Right lobe of liver (tissue), 6 donors: ENCODE results near the gene TRIM3. TPM values are rescaled to one million over a fixed set of nuclear protein-coding genes. Genes with fewer than 3 reads are reported as not detected.

Experiments used
- ATAC-seq, 4 donors: fragments of 200-7000 bp; cut with Tn5 transposase; one replicate each; pipeline ENCODE4 v1.9.1; 2020; ENCODE audit warnings: mild to moderate bottlenecking in 4 of 4, moderate library complexity in 4 of 4
- DNase-seq, 3 donors: peaks; one replicate each; pipeline ENCODE4 v3.0.0-alpha.2; 2020
- H3K27ac ChIP-seq, 3 donors: fragments of 200-600 bp; one replicate each; pipeline ENCODE4 v1.8.0; 2022
- H3K27me3 ChIP-seq, 2 donors: fragments of 200-600 bp; one replicate each; pipeline ENCODE4 v1.8.0; 2022
- H3K36me3 ChIP-seq, 4 donors: fragments of 200-600 bp; sonication (generic) in 1 of 4; one replicate each; pipeline versions ENCODE4 v1.5.1 to v1.8.0; 2017 to 2022; ENCODE audit warnings: control low read depth in 1 of 4
- H3K4me1 ChIP-seq, 4 donors: fragments of 200-600 bp; sonication (generic) in 1 of 4; one replicate each; pipeline versions ENCODE4 v1.5.1 to v1.8.0; 2017 to 2022; ENCODE audit warnings: control low read depth in 1 of 4
- H3K4me3 ChIP-seq, 3 donors: fragments of 200-600 bp; one replicate each; pipeline ENCODE4 v1.8.0; 2022
- H3K9me3 ChIP-seq, 4 donors: fragments of 200-600 bp; sonication (generic) in 1 of 4; one replicate each; pipeline versions ENCODE4 v1.5.1 to v1.8.0; 2017 to 2022; ENCODE audit warnings: control low read depth in 1 of 4
- CTCF ChIP-seq, 4 donors: fragments of 200-600 bp in 3 of 4; fragments of 450-650 bp in 1 of 4; IDR thresholded peaks; one replicate each; pipeline versions ENCODE4 v1.5.1 to v1.8.0; 2016 to 2022; ENCODE audit warnings: antibody characterized with exemption in 4 of 4, mild to moderate bottlenecking in 2 of 4
- POLR2A ChIP-seq: fragments of 450-650 bp; IDR thresholded peaks from one replicate; pipeline ENCODE4 v1.6.1; 2017; ENCODE audit warnings: antibody characterized with exemption, mild to moderate bottlenecking
- WGBS: methylation state at CpG from one replicate; pipeline ENCODE4 v1.1.6; 2018; ENCODE audit warnings: low coverage, low lambda C conversion rate; ENCODE audit not compliant: insufficient coverage; ENCODE audit errors: missing lambda C conversion rate; 5-methylcytosine and 5-hydroxymethylcytosine counted together
- intact Hi-C, 2 donors: fragments of 100-400 bp; cut with DNase I; formaldehyde crosslinking; loops; one replicate each; pipeline versions ENCODE4 v1.11.2 to v1.14.1; 2022
- total RNA-seq, 6 experiments: library from RNA; depleted of rRNA in 2 of 6; stranded (reverse); fragments of >200 nt in 2 of 6; fragmentation: NEBNext Ultra II Directional in 3 of 6; extraction: Animal tissue kit (Norgen Biotek cat#: 25700) in 3 of 6; gene quantifications; one replicate each; pipeline versions ENCODE4 v1.1.0 to v1.2.4, GENCODE V29; 2016 to 2023
- donor health status: DM: no; HTN: yes; CAD: no.
- donor health status: DM: no; HTN: no; CAD: no.
- donor health status: DM: no; HTN: no; CAD: no.
- donor health status: DM: no; HTN: yes; CAD: no.
- donor health status: DM: no; HTN: yes; CAD: no.

TRIM3 gene
- total RNA-seq, 6 experiments from 2014 or later: 5.0 to 8.9 (median 6.7) TPM

DNA sequence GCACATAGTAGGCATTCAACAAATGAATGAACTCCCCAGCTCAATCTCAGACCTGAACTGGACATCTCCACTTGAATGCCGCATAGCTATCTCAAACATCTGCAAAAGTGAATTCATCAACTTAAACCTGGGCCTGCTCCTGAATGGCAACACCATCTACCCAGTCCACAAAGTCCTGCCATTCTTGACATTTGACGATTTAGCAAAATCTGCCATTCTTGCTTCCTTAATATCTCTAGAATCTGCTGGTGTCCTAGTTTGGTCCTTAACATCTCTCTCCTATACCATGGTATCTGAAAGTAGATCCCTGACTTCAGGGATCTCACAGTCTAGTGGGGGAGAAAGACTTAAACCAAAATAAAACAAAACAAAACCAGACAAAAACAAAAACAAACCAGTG is 20.6 kb downstream of the TRIM3 start:
- 91% methylated on average over 1 of the region's 2 CpGs for WGBS
- intact Hi-C loops: no loop called here
- H3K4me3 ChIP-seq: no peak overlapping the region
- H3K9me3 ChIP-seq: no peaks in the 10 kb centered on the region
- H3K4me1 ChIP-seq: no peaks in the 10 kb centered on the region
- no peak overlapping the region for H3K27ac ChIP-seq
- TF ChIP-seq POLR2A (no peak), CTCF (IDR thresholded peaks at IDR 0.05) (no peak)
- peaks cover 0 to 28% (median 17%) of the 10 kb centered on the region in 4 donors for H3K36me3 ChIP-seq
- DNase-seq: no peak
- no peak for ATAC-seq
- H3K27me3 ChIP-seq: no peaks in the 10 kb centered on the region

GRCh38 chr11:6452219-6452618 is 21.5 kb downstream of the TRIM3 start:
- Histone ChIP-seq H3K4me1 (no peaks in the 10 kb centered on the region), H3K4me3 (no peak overlapping the region), H3K27me3 (no peaks in the 10 kb centered on the region), H3K36me3 (peaks cover 0 to 28% (median 16%) of the 10 kb centered on the region in 4 donors), H3K27ac (no peak overlapping the region), H3K9me3 (no peaks in the 10 kb centered on the region)
- intact Hi-C loops: no loop called here
- 91% methylated on average over 3 of the region's 3 CpGs for WGBS
- TF ChIP-seq POLR2A (no peak), CTCF (IDR thresholded peaks at IDR 0.05) (no peak)
- ATAC-seq (no peak), DNase-seq (no peak)

DNA sequence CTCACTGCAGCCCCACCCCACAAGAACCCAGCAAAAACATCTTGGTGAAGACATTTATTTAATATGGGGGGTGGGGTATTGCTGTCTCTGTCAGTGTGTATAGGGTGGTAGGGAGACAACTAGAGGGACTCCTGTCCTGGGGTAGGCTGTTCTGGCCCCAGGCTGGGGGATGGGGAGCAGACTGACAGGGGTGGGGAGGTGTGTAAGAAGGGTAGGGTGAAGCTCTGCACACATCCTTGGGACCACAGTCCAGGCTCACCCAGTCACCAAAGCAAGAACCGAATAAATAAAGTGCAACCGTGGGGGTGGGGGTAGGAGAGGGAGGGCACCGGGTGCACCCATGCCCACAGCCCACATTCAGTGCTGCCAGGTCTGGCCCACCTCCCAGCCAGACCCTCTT is 25.2 kb downstream of the TRIM3 start:
- Histone ChIP-seq H3K4me3 (no peak overlapping the region), H3K4me1 (peaks cover 0 to 6% (median 2%) of the 10 kb centered on the region in 4 donors), H3K27me3 (no peaks in the 10 kb centered on the region), H3K36me3 (peaks cover 0 to 18% (median 7%) of the 10 kb centered on the region in 4 donors), H3K27ac (no peak overlapping the region), H3K9me3 (no peaks in the 10 kb centered on the region)
- DNase-seq (no peak), ATAC-seq (no peak)
- TF ChIP-seq CTCF (IDR thresholded peaks at IDR 0.05) (no peak), POLR2A (no peak)
- 83% methylated on average over 1 of the region's 3 CpGs for WGBS
- intact Hi-C loops: loop anchor here in 1 of 2 donors (10.0 kb wide), 1 partner anchor 74 kb away; no protein-coding TSS in a partner anchor

DNA sequence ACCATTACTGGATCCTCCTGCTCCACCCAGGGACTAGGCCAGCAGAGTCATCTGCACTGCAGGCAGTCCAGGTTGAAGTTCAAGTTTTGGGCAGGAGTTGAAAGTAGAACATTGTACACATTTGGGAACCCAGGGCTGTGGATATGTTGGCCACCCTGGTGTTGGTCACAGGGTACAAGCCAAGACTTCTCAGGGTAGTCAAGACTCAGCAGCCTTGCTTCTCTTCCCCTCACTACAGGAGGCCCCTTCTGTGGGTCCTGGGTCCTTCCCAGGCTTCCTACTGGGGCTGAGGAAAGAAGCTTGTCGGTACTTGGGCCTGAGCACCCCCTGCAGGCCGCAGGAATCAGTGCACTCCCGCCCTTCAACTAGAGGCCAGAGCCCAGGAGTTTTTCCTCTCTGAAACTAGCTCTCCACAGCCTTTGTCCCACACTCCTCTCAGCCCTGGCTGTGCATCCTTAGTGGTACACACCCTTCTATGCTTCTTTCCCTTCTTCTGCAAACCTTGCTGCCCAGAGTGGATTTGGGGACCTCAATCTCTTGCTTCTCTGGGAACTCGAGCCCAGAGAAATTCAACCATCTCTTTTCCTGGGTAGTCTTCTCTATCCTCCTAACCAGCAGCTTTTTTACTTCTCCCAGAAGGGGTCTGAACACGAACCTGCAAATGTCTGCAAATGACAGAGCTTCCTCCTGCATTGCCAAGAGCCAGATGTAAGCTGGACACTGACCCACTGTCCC is 30.3 kb downstream of the TRIM3 start:
- H3K9me3 ChIP-seq: no peaks in the 10 kb centered on the region
- intact Hi-C loops: loop anchor here in 1 of 2 donors (10.0 kb wide), 1 partner anchor 69 kb away; no protein-coding TSS in a partner anchor
- H3K27me3 ChIP-seq: no peaks in the 10 kb centered on the region
- peaks cover 0 to 5% (median under 1%) of the 10 kb centered on the region in 4 donors for H3K36me3 ChIP-seq
- ATAC-seq (peak; percentile 53 to 69 (median 61)), DNase-seq (peak in 2 of 3 donors; percentile 72 to 74)
- peak overlapping the region; percentile 33 to 88 (median 87) for H3K27ac ChIP-seq
- peak overlapping the region in 1 of 3 donors; percentile 79 for H3K4me3 ChIP-seq
- peaks cover 0 to 31% (median 9%) of the 10 kb centered on the region in 4 donors for H3K4me1 ChIP-seq
- no peak for TF ChIP-seq POLR2A
- peak; percentile 80 to 90 (median 86) for TF ChIP-seq CTCF (IDR thresholded peaks at IDR 0.05)
- WGBS: 22% methylated on average over 5 of the region's 5 CpGs
